MM.1S (cell line): ENCODE measurements around the gene DECR2.

Experiments used
- DNase-seq: peaks from one replicate; pipeline ENCODE4 v3.0.0-alpha.2; 2015
- H2AFZ ChIP-seq: fragments of 300-600 bp; sonication (generic); 2 replicates; pipeline ENCODE4 v1.6.0; 2016; ENCODE audit warnings: antibody characterized with exemption, low read length
- H3F3A ChIP-seq: fragments of 300-600 bp; sonication (generic); 2 replicates; pipeline ENCODE4 v1.6.1; 2016; ENCODE audit warnings: mild to moderate bottlenecking, antibody characterized with exemption, low read length, moderate library complexity, mixed read lengths; ENCODE audit not compliant: insufficient read depth
- H3K27ac ChIP-seq: fragments of 300-600 bp; sonication (generic); 2 replicates; pipeline ENCODE4 v1.5.1; 2016; ENCODE audit warnings: mild to moderate bottlenecking, low read length
- H3K27me3 ChIP-seq: fragments of 300-600 bp; sonication (generic); replicated peaks from 2 replicates; pipeline ENCODE4 v1.6.0; 2016; ENCODE audit warnings: low read length; ENCODE audit not compliant: insufficient read depth
- H3K36me3 ChIP-seq: fragments of 300-600 bp; sonication (generic); replicated peaks from 2 replicates; pipeline ENCODE4 v1.6.1; 2016; ENCODE audit warnings: mild to moderate bottlenecking, low read length, mixed read lengths; ENCODE audit not compliant: insufficient read depth
- H3K4me1 ChIP-seq: fragments of 300-600 bp; sonication (generic); 2 replicates; pipeline ENCODE4 v1.6.1; 2016; ENCODE audit warnings: low read length, mixed read lengths
- H3K4me2 ChIP-seq: fragments of 300-600 bp; sonication (generic); 2 replicates; pipeline ENCODE4 v1.6.0; 2016; ENCODE audit warnings: low read depth, low read length
- H3K4me3 ChIP-seq: fragments of 300-600 bp; sonication (generic); 2 replicates; pipeline ENCODE4 v1.5.1; 2016; ENCODE audit warnings: low read length, mixed read lengths
- H3K79me2 ChIP-seq: fragments of 300-600 bp; sonication (generic); 2 replicates; pipeline ENCODE4 v1.6.1; 2016; ENCODE audit warnings: mixed run types, low read length, mixed read lengths
- H3K9ac ChIP-seq: fragments of 300-600 bp; sonication (generic); 2 replicates; pipeline ENCODE4 v1.6.1; 2016; ENCODE audit warnings: low read length, mixed read lengths
- H3K9me2 ChIP-seq: fragments of 300-600 bp; sonication (generic); replicated peaks from 2 replicates; pipeline ENCODE4 v1.6.1; 2016; ENCODE audit warnings: mild to moderate bottlenecking, low read length, mixed read lengths; ENCODE audit not compliant: insufficient read depth
- H3K9me3 ChIP-seq: fragments of 300-600 bp; sonication (generic); replicated peaks from 2 replicates; pipeline ENCODE4 v1.6.1; 2016; ENCODE audit warnings: mild to moderate bottlenecking, low read length, mixed read lengths; ENCODE audit not compliant: insufficient read depth
- H4K20me1 ChIP-seq: fragments of 300-600 bp; sonication (generic); 2 replicates; pipeline ENCODE4 v1.6.1; 2016; ENCODE audit warnings: mild to moderate bottlenecking, low read length, moderate library complexity, mixed read lengths; ENCODE audit not compliant: insufficient read depth
- CTCF ChIP-seq: fragments of 300-600 bp; sonication (generic); IDR thresholded peaks from 2 replicates; pipeline ENCODE4 v1.5.1; 2016; ENCODE audit warnings: antibody characterized with exemption, low read length, mixed read lengths
- EZH2 ChIP-seq: fragments of 300-600 bp; sonication (generic); optimal IDR thresholded peaks from 2 replicates; pipeline ENCODE3; 2017; ENCODE audit warnings: low read depth, mild to moderate bottlenecking, antibody characterized with exemption, low read length, mixed read lengths
- EZH2phosphoT487 ChIP-seq: fragments of 300-600 bp; sonication (generic); IDR thresholded peaks from 2 replicates; pipeline ENCODE4 v1.6.1; 2018; ENCODE audit warnings: antibody characterized with exemption, low read length

The DECR2 gene

GRCh38 chr16:441447-441846 lies 39.8 kb downstream of the DECR2 start:
- no peak for DNase-seq
- no peak overlapping the region for H3K27ac ChIP-seq
- H2AFZ ChIP-seq, result no peak overlapping the region
- H3K4me1 ChIP-seq, result no peaks in the 10 kb centered on the region
- no peaks in the 10 kb centered on the region for H3K27me3 ChIP-seq
- no peak overlapping the region for H3K9ac ChIP-seq
- H3K4me2 ChIP-seq, result no peak overlapping the region
- no peaks in the 10 kb centered on the region for H3K9me2 ChIP-seq
- no peaks in the 10 kb centered on the region for H3F3A ChIP-seq
- no peak overlapping the region for H3K4me3 ChIP-seq
- peaks cover 12% of the 10 kb centered on the region for H3K79me2 ChIP-seq
- no peaks in the 10 kb centered on the region for H3K36me3 ChIP-seq
- no peak for TF ChIP-seq CTCF
- TF ChIP-seq EZH2phosphoT487, result no peak
- TF ChIP-seq EZH2, result no peak
- H3K9me3 ChIP-seq, result no peaks in the 10 kb centered on the region
- H4K20me1 ChIP-seq, result no peaks in the 10 kb centered on the region

GRCh38 chr16:442976-443375 lies 41.3 kb downstream of the DECR2 start:
- Histone ChIP-seq H3F3A (no peaks in the 10 kb centered on the region), H3K27me3 (no peaks in the 10 kb centered on the region), H3K9ac (no peak overlapping the region), H3K27ac (no peak overlapping the region), H3K9me2 (no peaks in the 10 kb centered on the region), H3K4me2 (no peak overlapping the region), H3K36me3 (no peaks in the 10 kb centered on the region), H3K4me3 (no peak overlapping the region), H3K9me3 (no peaks in the 10 kb centered on the region), H3K4me1 (no peaks in the 10 kb centered on the region), H2AFZ (no peak overlapping the region), H3K79me2 (peaks cover 12% of the 10 kb centered on the region), H4K20me1 (no peaks in the 10 kb centered on the region)
- DNase-seq, result no peak
- no peak for TF ChIP-seq CTCF
- TF ChIP-seq EZH2, result no peak
- TF ChIP-seq EZH2phosphoT487, result no peak

GRCh38 chr16:444027-444426 lies 42.3 kb downstream of the DECR2 start:
- Histone ChIP-seq H3K79me2 (peaks cover 12% of the 10 kb centered on the region), H3K4me3 (no peak overlapping the region), H3K36me3 (no peaks in the 10 kb centered on the region), H3F3A (no peaks in the 10 kb centered on the region), H3K9me2 (no peaks in the 10 kb centered on the region), H2AFZ (no peak overlapping the region), H3K9me3 (no peaks in the 10 kb centered on the region), H3K27me3 (no peaks in the 10 kb centered on the region), H3K27ac (no peak overlapping the region), H3K4me2 (no peak overlapping the region), H3K9ac (no peak overlapping the region), H4K20me1 (no peaks in the 10 kb centered on the region), H3K4me1 (no peaks in the 10 kb centered on the region)
- DNase-seq, result no peak
- TF ChIP-seq CTCF (no peak), EZH2phosphoT487 (no peak), EZH2 (no peak)
